ENCODE results near the gene CCDC137. TPM values are rescaled to one million over a fixed set of nuclear protein-coding genes. Genes with fewer than 3 reads are reported as not detected.

The CCDC137 gene
- total and polyA plus RNA-seq, 2 donors (not counting 1 experiment from before 2014, with no cell fraction given): 6.9 to 9.8 TPM

DNA sequence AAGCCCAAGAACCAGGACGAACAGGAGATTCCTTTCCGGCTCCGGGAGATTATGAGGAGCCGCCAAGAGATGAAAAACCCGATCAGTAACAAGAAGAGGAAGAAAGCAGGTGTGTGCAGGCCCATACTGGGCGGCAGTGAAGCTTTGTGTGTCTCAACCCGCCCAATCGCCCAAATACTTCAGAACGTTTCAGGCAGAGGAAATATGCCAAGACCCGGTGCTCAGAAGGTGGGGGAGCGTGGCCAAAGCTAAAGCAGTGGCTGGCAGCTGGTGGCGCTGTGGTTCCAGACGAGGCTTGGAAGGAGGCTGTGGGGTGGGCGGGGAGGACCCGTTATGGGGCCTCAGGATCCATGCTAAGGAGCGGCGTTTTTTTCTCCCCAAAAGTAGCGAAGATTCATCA, 1.2 kb downstream of the CCDC137 start:
- Histone ChIP-seq H3K4me1 (ENCODE audit: control insufficient read depth, extremely low read depth, insufficient read depth, low read length) (peaks cover 9% of the 10 kb centered on the region), H3K9ac (ENCODE audit: insufficient read depth, low read length) (no peak overlapping the region), H3K79me2 (ENCODE audit: control insufficient read depth, insufficient read depth, low read length) (peaks cover 27% of the 10 kb centered on the region), H3K27ac (ENCODE audit: insufficient read depth, low read length) (no peak overlapping the region), H2AFZ (ENCODE audit: low read length) (no peak overlapping the region), H3K36me3 (ENCODE audit: control insufficient read depth, insufficient read depth, low read length) (peaks cover 32% of the 10 kb centered on the region), H4K20me1 (ENCODE audit: control insufficient read depth, extremely low read depth, insufficient read depth, low read length) (no peaks in the 10 kb centered on the region), H3K27me3 (ENCODE audit: control insufficient read depth, insufficient read depth, low read length) (no peaks in the 10 kb centered on the region), H3K4me3 (replicated peaks in 1 of 4; ENCODE audit: control extremely low read depth in 1 of 4, insufficient read depth in 1 of 4, low read depth in 3 of 4, low read length in 4 of 4) (peak overlapping the region in 1 of 4 experiments; percentile 10), H3K4me2 (ENCODE audit: extremely low read depth, insufficient read depth, low read length) (no peak overlapping the region), H3K9me3 (ENCODE audit: control insufficient read depth, insufficient read depth, low read depth, low read length) (no peaks in the 10 kb centered on the region)
- TF ChIP-seq, protein P1, sequence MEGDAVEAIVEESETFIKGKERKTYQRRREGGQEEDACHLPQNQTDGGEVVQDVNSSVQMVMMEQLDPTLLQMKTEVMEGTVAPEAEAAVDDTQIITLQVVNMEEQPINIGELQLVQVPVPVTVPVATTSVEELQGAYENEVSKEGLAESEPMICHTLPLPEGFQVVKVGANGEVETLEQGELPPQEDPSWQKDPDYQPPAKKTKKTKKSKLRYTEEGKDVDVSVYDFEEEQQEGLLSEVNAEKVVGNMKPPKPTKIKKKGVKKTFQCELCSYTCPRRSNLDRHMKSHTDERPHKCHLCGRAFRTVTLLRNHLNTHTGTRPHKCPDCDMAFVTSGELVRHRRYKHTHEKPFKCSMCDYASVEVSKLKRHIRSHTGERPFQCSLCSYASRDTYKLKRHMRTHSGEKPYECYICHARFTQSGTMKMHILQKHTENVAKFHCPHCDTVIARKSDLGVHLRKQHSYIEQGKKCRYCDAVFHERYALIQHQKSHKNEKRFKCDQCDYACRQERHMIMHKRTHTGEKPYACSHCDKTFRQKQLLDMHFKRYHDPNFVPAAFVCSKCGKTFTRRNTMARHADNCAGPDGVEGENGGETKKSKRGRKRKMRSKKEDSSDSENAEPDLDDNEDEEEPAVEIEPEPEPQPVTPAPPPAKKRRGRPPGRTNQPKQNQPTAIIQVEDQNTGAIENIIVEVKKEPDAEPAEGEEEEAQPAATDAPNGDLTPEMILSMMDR (conservative IDR thresholded peaks at IDR 0.05 in 1 of 2, IDR thresholded peaks at IDR 0.05 in 1 of 2; ENCODE audit: low read depth in 1 of 2, low read length in 2 of 2): peak in 1 of 2 donors; percentile 7
- TF ChIP-seq EZH2 (IDR thresholded peaks at IDR 0.05; ENCODE audit: low read length, missing control alignments): no peak
- no peak for DNase-seq (ENCODE audit: low read depth in 2 of 2)

DNA sequence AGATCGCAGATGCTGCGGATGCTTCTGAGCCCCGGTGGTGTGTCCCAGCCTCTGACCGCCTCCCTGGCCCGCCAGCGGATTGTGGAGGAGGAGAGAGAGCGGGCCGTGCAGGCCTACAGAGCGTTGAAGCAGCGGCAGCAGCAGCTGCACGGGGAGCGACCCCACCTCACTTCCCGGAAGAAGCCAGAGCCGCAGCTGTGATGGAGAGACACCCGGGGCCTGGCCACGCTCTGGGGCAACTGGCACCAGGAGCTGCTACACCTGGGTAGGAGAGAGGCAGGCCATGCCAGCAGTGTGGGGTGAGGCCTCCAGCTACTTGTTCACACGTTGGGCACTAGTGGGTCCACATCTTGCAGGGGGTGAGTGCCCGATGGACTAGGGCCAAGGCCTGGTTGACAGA, 6.0 kb downstream of the CCDC137 start:
- no peak for DNase-seq (ENCODE audit: low read depth in 2 of 2)
- Histone ChIP-seq H4K20me1 (ENCODE audit: control insufficient read depth, extremely low read depth, insufficient read depth, low read length) (no peaks in the 10 kb centered on the region), H3K27ac (ENCODE audit: insufficient read depth, low read length) (no peak overlapping the region), H3K79me2 (ENCODE audit: control insufficient read depth, insufficient read depth, low read length) (peaks cover 9% of the 10 kb centered on the region), H3K4me1 (ENCODE audit: control insufficient read depth, extremely low read depth, insufficient read depth, low read length) (peaks cover 2% of the 10 kb centered on the region), H3K9me3 (ENCODE audit: control insufficient read depth, insufficient read depth, low read depth, low read length) (no peaks in the 10 kb centered on the region), H3K4me2 (ENCODE audit: extremely low read depth, insufficient read depth, low read length) (no peak overlapping the region), H3K36me3 (ENCODE audit: control insufficient read depth, insufficient read depth, low read length) (peaks cover 25% of the 10 kb centered on the region), H3K9ac (ENCODE audit: insufficient read depth, low read length) (no peak overlapping the region), H2AFZ (ENCODE audit: low read length) (no peak overlapping the region), H3K27me3 (ENCODE audit: control insufficient read depth, insufficient read depth, low read length) (no peaks in the 10 kb centered on the region), H3K4me3 (replicated peaks in 1 of 4; ENCODE audit: control extremely low read depth in 1 of 4, insufficient read depth in 1 of 4, low read depth in 3 of 4, low read length in 4 of 4) (no peak overlapping the region)
- TF ChIP-seq, protein P1 (conservative IDR thresholded peaks at IDR 0.05 in 1 of 2, IDR thresholded peaks at IDR 0.05 in 1 of 2; ENCODE audit: low read depth in 1 of 2, low read length in 2 of 2): no peak
- TF ChIP-seq EZH2 (IDR thresholded peaks at IDR 0.05; ENCODE audit: low read length, missing control alignments): no peak

- Histone ChIP-seq H4K20me1 (ENCODE audit: control insufficient read depth, extremely low read depth, insufficient read depth, low read length) (no peaks in the 10 kb centered on the region), H3K9me3 (ENCODE audit: control insufficient read depth, insufficient read depth, low read depth, low read length) (no peaks in the 10 kb centered on the region), H3K4me1 (ENCODE audit: control insufficient read depth, extremely low read depth, insufficient read depth, low read length) (peaks cover 2% of the 10 kb centered on the region), H3K36me3 (ENCODE audit: control insufficient read depth, insufficient read depth, low read length) (peaks cover 25% of the 10 kb centered on the region), H3K27ac (ENCODE audit: insufficient read depth, low read length) (no peak overlapping the region), H3K4me3 (replicated peaks in 1 of 4; ENCODE audit: control extremely low read depth in 1 of 4, insufficient read depth in 1 of 4, low read depth in 3 of 4, low read length in 4 of 4) (no peak overlapping the region), H2AFZ (ENCODE audit: low read length) (no peak overlapping the region), H3K79me2 (ENCODE audit: control insufficient read depth, insufficient read depth, low read length) (peaks cover 5% of the 10 kb centered on the region), H3K9ac (ENCODE audit: insufficient read depth, low read length) (no peak overlapping the region), H3K27me3 (ENCODE audit: control insufficient read depth, insufficient read depth, low read length) (no peaks in the 10 kb centered on the region), H3K4me2 (ENCODE audit: extremely low read depth, insufficient read depth, low read length) (no peak overlapping the region)
- TF ChIP-seq, protein P1 (conservative IDR thresholded peaks at IDR 0.05 in 1 of 2, IDR thresholded peaks at IDR 0.05 in 1 of 2; ENCODE audit: low read depth in 1 of 2, low read length in 2 of 2): no peak
- TF ChIP-seq EZH2 (IDR thresholded peaks at IDR 0.05; ENCODE audit: low read length, missing control alignments): no peak
- no peak for DNase-seq (ENCODE audit: low read depth in 2 of 2)
These were observed 6.4 kb downstream of the CCDC137 start for GRCh38 chr17:81672954-81673353.
